Measurements from ENCODE around the gene ANKS1A.
A peak's percentile ranks its signal among the peaks of the same experiment; 100 is the strongest.

Gene ANKS1A

GRCh38 chr6:34950849-34951248 lies 61.8 kb downstream of the ANKS1A start:
- Histone ChIP-seq H3K4me1 (ENCODE audit: insufficient read depth, poor library complexity, severe bottlenecking) (peaks cover 6% of the 10 kb centered on the region), H3K4me3 (ENCODE audit: severe bottlenecking) (no peak overlapping the region), H3K27ac (ENCODE audit: poor library complexity, severe bottlenecking) (no peak overlapping the region), H3K36me3 (ENCODE audit: low read depth) (no peaks in the 10 kb centered on the region), H3K9me3 (ENCODE audit: severe bottlenecking) (no peaks in the 10 kb centered on the region), H3K27me3 (ENCODE audit: insufficient read depth, poor library complexity, severe bottlenecking) (no peaks in the 10 kb centered on the region)
- ATAC-seq (ENCODE audit: low read depth) = no peak
- no peak for TF ChIP-seq CTCF (IDR thresholded peaks at IDR 0.05; ENCODE audit: poor library complexity, severe bottlenecking)
- DNase-seq (ENCODE audit: low spot score) = no peak

- TF ChIP-seq CTCF (IDR thresholded peaks at IDR 0.05; ENCODE audit: poor library complexity, severe bottlenecking) = no peak
- peaks cover 6% of the 10 kb centered on the region for H3K4me1 ChIP-seq (ENCODE audit: insufficient read depth, poor library complexity, severe bottlenecking)
- no peak overlapping the region for H3K4me3 ChIP-seq (ENCODE audit: severe bottlenecking)
- ATAC-seq (ENCODE audit: low read depth) = no peak
- no peak for DNase-seq (ENCODE audit: low spot score)
- no peak overlapping the region for H3K27ac ChIP-seq (ENCODE audit: poor library complexity, severe bottlenecking)
- no peaks in the 10 kb centered on the region for H3K9me3 ChIP-seq (ENCODE audit: severe bottlenecking)
- no peaks in the 10 kb centered on the region for H3K36me3 ChIP-seq (ENCODE audit: low read depth)
- no peaks in the 10 kb centered on the region for H3K27me3 ChIP-seq (ENCODE audit: insufficient read depth, poor library complexity, severe bottlenecking)
Measured at GRCh38 chr6:34951731-34952130, 62.7 kb downstream of the ANKS1A start.

- Histone ChIP-seq H3K36me3 (ENCODE audit: low read depth) (no peaks in the 10 kb centered on the region), H3K9me3 (ENCODE audit: severe bottlenecking) (no peaks in the 10 kb centered on the region), H3K4me1 (ENCODE audit: insufficient read depth, poor library complexity, severe bottlenecking) (peaks cover 6% of the 10 kb centered on the region), H3K4me3 (ENCODE audit: severe bottlenecking) (no peak overlapping the region), H3K27me3 (ENCODE audit: insufficient read depth, poor library complexity, severe bottlenecking) (no peaks in the 10 kb centered on the region), H3K27ac (ENCODE audit: poor library complexity, severe bottlenecking) (no peak overlapping the region)
- no peak for TF ChIP-seq CTCF (IDR thresholded peaks at IDR 0.05; ENCODE audit: poor library complexity, severe bottlenecking)
- ATAC-seq (ENCODE audit: low read depth) (peak; percentile 95), DNase-seq (ENCODE audit: low spot score) (no peak)
Measured at GRCh38 chr6:34953061-34954025, 64.3 kb downstream of the ANKS1A start.

- Histone ChIP-seq H3K27ac (ENCODE audit: poor library complexity, severe bottlenecking) (no peak overlapping the region), H3K9me3 (ENCODE audit: severe bottlenecking) (no peaks in the 10 kb centered on the region), H3K36me3 (ENCODE audit: low read depth) (no peaks in the 10 kb centered on the region), H3K27me3 (ENCODE audit: insufficient read depth, poor library complexity, severe bottlenecking) (no peaks in the 10 kb centered on the region), H3K4me3 (ENCODE audit: severe bottlenecking) (no peak overlapping the region), H3K4me1 (ENCODE audit: insufficient read depth, poor library complexity, severe bottlenecking) (peaks cover 6% of the 10 kb centered on the region)
- no peak for TF ChIP-seq CTCF (IDR thresholded peaks at IDR 0.05; ENCODE audit: poor library complexity, severe bottlenecking)
- ATAC-seq (ENCODE audit: low read depth) (no peak), DNase-seq (ENCODE audit: low spot score) (no peak)
Measured at GRCh38 chr6:34955442-34955841, 66.4 kb downstream of the ANKS1A start.

GRCh38 chr6:34957231-34957783 lies 68.3 kb downstream of the ANKS1A start:
- no peak for TF ChIP-seq CTCF (IDR thresholded peaks at IDR 0.05; ENCODE audit: poor library complexity, severe bottlenecking)
- ATAC-seq (ENCODE audit: low read depth) (no peak), DNase-seq (ENCODE audit: low spot score) (no peak)
- H3K9me3 ChIP-seq (ENCODE audit: severe bottlenecking) = no peaks in the 10 kb centered on the region
- no peaks in the 10 kb centered on the region for H3K36me3 ChIP-seq (ENCODE audit: low read depth)
- H3K27me3 ChIP-seq (ENCODE audit: insufficient read depth, poor library complexity, severe bottlenecking) = no peaks in the 10 kb centered on the region
- no peak overlapping the region for H3K4me3 ChIP-seq (ENCODE audit: severe bottlenecking)
- H3K4me1 ChIP-seq (ENCODE audit: insufficient read depth, poor library complexity, severe bottlenecking) = no peaks in the 10 kb centered on the region
- H3K27ac ChIP-seq (ENCODE audit: poor library complexity, severe bottlenecking) = no peak overlapping the region
